Measurements from ENCODE around the gene RNF135.
"Not testable (repeated sequence)": the region's sequence is repeated elsewhere in the genome, so short reads cannot be mapped to it uniquely, and the experiment has no call there.

Gene RNF135

GRCh38 chr17:30954046-30954830 is 16.6 kb upstream of the RNF135 start:
- no peak for DNase-seq (ENCODE audit: low spot score)

GRCh38 chr17:30956764-30957374 is 14.0 kb upstream of the RNF135 start:
- DNase-seq (ENCODE audit: low spot score), result no peak

GRCh38 chr17:30957741-30958140 is 13.1 kb upstream of the RNF135 start:
- no peak for DNase-seq (ENCODE audit: low spot score)

- DNase-seq (ENCODE audit: low spot score), result no peak
These were observed 12.7 kb upstream of the RNF135 start for GRCh38 chr17:30958187-30958586.

- no peak for DNase-seq (ENCODE audit: low spot score)
These were observed 9.3 kb upstream of the RNF135 start for GRCh38 chr17:30961209-30962188.

- DNase-seq (ENCODE audit: low spot score), result not testable (repeated sequence)
These were observed 6.5 kb upstream of the RNF135 start for GRCh38 chr17:30964312-30964711.

- no peak for DNase-seq (ENCODE audit: low spot score)
These were observed 6.0 kb upstream of the RNF135 start for GRCh38 chr17:30964876-30965275.

- DNase-seq (ENCODE audit: low spot score), result no peak
These were observed 5.2 kb upstream of the RNF135 start for GRCh38 chr17:30965686-30966085.

- DNase-seq (ENCODE audit: low spot score), result not testable (repeated sequence)
These were observed 2.9 kb upstream of the RNF135 start for GRCh38 chr17:30967911-30968310.

GRCh38 chr17:30969989-30970830 is 629 bp upstream of the RNF135 start:
- DNase-seq (ENCODE audit: low spot score), result peak; percentile 9

GRCh38 chr17:30975042-30975820 is 4.4 kb downstream of the RNF135 start:
- DNase-seq (ENCODE audit: low spot score), result no peak

- not testable (repeated sequence) for DNase-seq (ENCODE audit: low spot score)
These were observed 9.1 kb downstream of the RNF135 start for GRCh38 chr17:30979919-30980318.

- no peak for DNase-seq (ENCODE audit: low spot score)
These were observed 11.0 kb downstream of the RNF135 start for GRCh38 chr17:30981531-30982519.

- DNase-seq (ENCODE audit: low spot score), result no peak
These were observed 12.0 kb downstream of the RNF135 start for GRCh38 chr17:30982855-30983254.

- no peak for DNase-seq (ENCODE audit: low spot score)
These were observed 19.6 kb downstream of the RNF135 start for GRCh38 chr17:30990458-30990857.

- DNase-seq (ENCODE audit: low spot score), result no peak
These were observed 21.7 kb downstream of the RNF135 start for GRCh38 chr17:30992551-30992950.

GRCh38 chr17:30995347-30995746 is 24.5 kb downstream of the RNF135 start:
- DNase-seq (ENCODE audit: low spot score), result no peak

GRCh38 chr17:30996486-30996885 is 25.6 kb downstream of the RNF135 start:
- no peak for DNase-seq (ENCODE audit: low spot score)

- no peak for DNase-seq (ENCODE audit: low spot score)
These were observed 26.4 kb downstream of the RNF135 start for GRCh38 chr17:30997270-30997669.
